Measurements from ENCODE around the gene MINK1.

Gene MINK1

DNA sequence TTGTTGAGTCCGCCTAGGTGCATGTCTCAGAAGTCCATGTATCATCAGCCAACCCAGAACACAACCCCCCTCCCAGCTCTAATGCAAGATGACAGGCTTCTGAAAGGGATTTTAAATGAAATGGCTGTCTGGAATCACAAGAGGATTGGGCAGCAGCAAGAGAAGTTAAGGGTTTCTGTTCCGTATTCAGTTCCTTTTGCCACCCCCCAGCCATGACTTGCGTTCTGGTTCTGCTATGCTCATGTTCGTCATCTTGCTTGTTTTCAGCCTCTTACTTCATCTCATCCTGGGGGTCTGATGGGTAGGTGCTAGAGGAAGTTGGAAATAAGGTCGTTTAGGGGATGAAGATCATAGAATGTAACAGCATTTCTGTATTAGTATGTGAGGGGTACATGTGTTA lies 12.0 kb downstream of the MINK1 start:
- Histone ChIP-seq H3K27me3 (replicated peaks; ENCODE audit: control insufficient read depth, insufficient read depth, low read length, poor library complexity, severe bottlenecking) (no peaks in the 10 kb centered on the region), H3K36me3 (ENCODE audit: control insufficient read depth, insufficient read depth, low read length) (no peaks in the 10 kb centered on the region), H3K4me1 (ENCODE audit: control insufficient read depth, insufficient read depth, low read length, poor library complexity, severe bottlenecking) (peaks cover 10% of the 10 kb centered on the region), H3K27ac (ENCODE audit: insufficient read depth, low read length, poor library complexity, severe bottlenecking) (no peak overlapping the region), H3K4me3 (ENCODE audit: insufficient read depth, low read depth, low read length, poor library complexity, severe bottlenecking) (no peak overlapping the region), H3K9me3 (ENCODE audit: control insufficient read depth, low read length) (no peaks in the 10 kb centered on the region)
- no peak for DNase-seq

DNA sequence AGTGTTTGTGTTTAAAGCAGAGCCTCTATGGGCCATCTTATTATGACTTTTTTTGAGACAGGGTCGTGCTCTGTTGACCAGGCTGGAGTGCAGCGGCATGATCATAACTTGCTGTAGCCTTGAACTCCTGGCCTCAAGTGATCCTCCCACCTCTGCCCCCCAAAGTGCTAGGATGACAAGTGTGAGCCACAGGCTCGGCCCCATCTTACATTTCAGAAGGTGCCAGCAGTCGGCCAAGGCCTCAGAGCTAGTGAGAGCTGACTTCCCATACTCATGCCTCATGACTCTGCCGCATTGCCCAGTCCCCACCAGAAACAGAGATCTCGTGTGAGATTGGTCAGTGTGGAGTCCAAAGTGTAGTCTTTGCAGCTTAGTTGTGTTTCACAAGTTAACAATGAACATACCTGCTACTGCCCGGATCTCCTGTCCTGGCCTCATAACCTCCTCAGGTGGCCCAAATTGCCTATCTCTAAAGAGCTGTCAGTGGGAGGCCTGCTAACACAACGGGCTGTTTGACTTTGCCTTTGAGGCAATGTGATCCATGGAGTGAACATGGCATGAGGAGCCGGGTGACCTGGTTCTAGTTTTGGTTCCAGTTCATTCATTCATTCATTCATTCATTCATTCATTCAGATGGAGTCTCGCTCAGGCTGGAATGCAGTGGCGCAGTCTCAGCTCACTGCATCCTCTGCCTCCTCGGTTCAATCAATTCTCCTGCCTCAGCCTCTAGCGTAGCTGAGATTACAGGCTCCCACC lies 13.7 kb downstream of the MINK1 start:
- H3K36me3 ChIP-seq (ENCODE audit: control insufficient read depth, insufficient read depth, low read length), result no peaks in the 10 kb centered on the region
- H3K9me3 ChIP-seq (ENCODE audit: control insufficient read depth, low read length), result no peaks in the 10 kb centered on the region
- H3K27me3 ChIP-seq (replicated peaks; ENCODE audit: control insufficient read depth, insufficient read depth, low read length, poor library complexity, severe bottlenecking), result no peaks in the 10 kb centered on the region
- H3K4me3 ChIP-seq (ENCODE audit: insufficient read depth, low read depth, low read length, poor library complexity, severe bottlenecking), result no peak overlapping the region
- no peak for DNase-seq
- no peaks in the 10 kb centered on the region for H3K4me1 ChIP-seq (ENCODE audit: control insufficient read depth, insufficient read depth, low read length, poor library complexity, severe bottlenecking)
- no peak overlapping the region for H3K27ac ChIP-seq (ENCODE audit: insufficient read depth, low read length, poor library complexity, severe bottlenecking)

DNA sequence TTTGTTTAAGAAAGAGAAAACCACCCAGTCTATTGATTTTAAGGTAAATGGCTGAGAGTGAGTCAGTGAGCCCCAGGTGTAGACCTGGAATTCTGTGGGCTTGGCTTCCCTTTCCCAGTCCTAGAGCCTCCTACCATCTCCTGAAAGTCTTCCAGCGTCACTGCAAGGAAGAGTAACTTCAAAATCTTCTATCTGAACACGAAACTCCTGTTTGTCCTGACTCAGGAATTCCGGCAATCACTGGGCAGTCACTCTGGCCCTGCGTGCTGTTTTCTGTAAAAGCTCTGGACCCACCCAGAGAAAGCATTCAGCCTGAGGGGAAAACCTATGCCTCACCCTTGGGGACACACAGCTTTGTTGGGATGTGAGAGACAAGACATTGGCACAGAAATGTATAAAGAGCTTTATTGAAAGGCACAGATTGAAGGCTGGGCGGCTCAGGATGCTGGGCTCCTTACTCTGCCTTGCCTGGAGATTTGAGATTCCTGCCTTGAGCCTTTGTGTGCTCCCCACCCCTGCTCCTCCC lies 15.9 kb downstream of the MINK1 start:
- Histone ChIP-seq H3K27me3 (replicated peaks; ENCODE audit: control insufficient read depth, insufficient read depth, low read length, poor library complexity, severe bottlenecking) (no peaks in the 10 kb centered on the region), H3K4me1 (ENCODE audit: control insufficient read depth, insufficient read depth, low read length, poor library complexity, severe bottlenecking) (no peaks in the 10 kb centered on the region), H3K4me3 (ENCODE audit: insufficient read depth, low read depth, low read length, poor library complexity, severe bottlenecking) (no peak overlapping the region), H3K9me3 (ENCODE audit: control insufficient read depth, low read length) (no peaks in the 10 kb centered on the region), H3K27ac (ENCODE audit: insufficient read depth, low read length, poor library complexity, severe bottlenecking) (no peak overlapping the region), H3K36me3 (ENCODE audit: control insufficient read depth, insufficient read depth, low read length) (no peaks in the 10 kb centered on the region)
- no peak for DNase-seq

DNA sequence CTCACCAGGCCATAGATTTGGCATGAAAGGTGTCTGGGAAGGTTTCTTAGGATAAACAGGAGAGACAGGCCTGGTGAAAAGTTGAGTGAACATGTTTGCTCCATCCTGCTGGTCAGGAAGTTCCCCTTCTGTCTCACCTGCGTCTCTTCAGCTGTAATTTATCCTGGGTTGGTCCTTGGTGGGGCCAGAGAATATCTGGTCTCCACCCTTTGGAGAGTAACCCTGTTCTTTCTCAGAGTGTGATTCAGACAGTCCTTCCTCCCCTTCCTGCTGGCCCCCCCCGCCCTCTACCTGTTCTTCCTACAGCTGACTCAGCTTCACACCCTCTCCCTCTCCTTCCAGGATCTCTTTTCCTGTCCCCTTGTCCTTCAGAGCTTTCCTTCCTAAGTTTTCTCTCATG lies 17.1 kb downstream of the MINK1 start:
- Histone ChIP-seq H3K4me3 (ENCODE audit: insufficient read depth, low read depth, low read length, poor library complexity, severe bottlenecking) (no peak overlapping the region), H3K36me3 (ENCODE audit: control insufficient read depth, insufficient read depth, low read length) (peaks cover 6% of the 10 kb centered on the region), H3K9me3 (ENCODE audit: control insufficient read depth, low read length) (no peaks in the 10 kb centered on the region), H3K27me3 (replicated peaks; ENCODE audit: control insufficient read depth, insufficient read depth, low read length, poor library complexity, severe bottlenecking) (no peaks in the 10 kb centered on the region), H3K4me1 (ENCODE audit: control insufficient read depth, insufficient read depth, low read length, poor library complexity, severe bottlenecking) (no peaks in the 10 kb centered on the region), H3K27ac (ENCODE audit: insufficient read depth, low read length, poor library complexity, severe bottlenecking) (no peak overlapping the region)
- no peak for DNase-seq

DNA sequence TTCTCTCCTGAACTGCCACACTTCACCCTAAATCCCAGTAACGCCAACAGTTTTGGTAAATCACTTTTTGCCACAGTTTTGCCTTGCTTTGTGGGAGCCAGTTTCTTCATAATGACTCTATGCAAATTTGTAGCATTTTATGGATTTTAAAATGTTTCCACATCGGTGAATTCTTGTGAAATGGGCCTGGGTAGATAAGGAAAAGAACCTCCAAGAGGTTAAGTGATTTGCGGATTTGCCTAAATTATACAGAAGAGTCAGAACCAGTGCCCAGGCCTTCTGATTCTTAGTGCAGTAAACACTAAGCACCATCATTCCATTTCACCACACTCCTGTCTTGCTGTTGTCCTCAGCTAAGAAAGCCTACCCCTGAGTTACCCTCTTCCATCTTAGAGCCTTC lies 17.9 kb downstream of the MINK1 start:
- DNase-seq, result no peak
- no peak overlapping the region for H3K4me3 ChIP-seq (ENCODE audit: insufficient read depth, low read depth, low read length, poor library complexity, severe bottlenecking)
- no peak overlapping the region for H3K27ac ChIP-seq (ENCODE audit: insufficient read depth, low read length, poor library complexity, severe bottlenecking)
- H3K4me1 ChIP-seq (ENCODE audit: control insufficient read depth, insufficient read depth, low read length, poor library complexity, severe bottlenecking), result no peaks in the 10 kb centered on the region
- no peaks in the 10 kb centered on the region for H3K9me3 ChIP-seq (ENCODE audit: control insufficient read depth, low read length)
- no peaks in the 10 kb centered on the region for H3K27me3 ChIP-seq (replicated peaks; ENCODE audit: control insufficient read depth, insufficient read depth, low read length, poor library complexity, severe bottlenecking)
- peaks cover 6% of the 10 kb centered on the region for H3K36me3 ChIP-seq (ENCODE audit: control insufficient read depth, insufficient read depth, low read length)

DNA sequence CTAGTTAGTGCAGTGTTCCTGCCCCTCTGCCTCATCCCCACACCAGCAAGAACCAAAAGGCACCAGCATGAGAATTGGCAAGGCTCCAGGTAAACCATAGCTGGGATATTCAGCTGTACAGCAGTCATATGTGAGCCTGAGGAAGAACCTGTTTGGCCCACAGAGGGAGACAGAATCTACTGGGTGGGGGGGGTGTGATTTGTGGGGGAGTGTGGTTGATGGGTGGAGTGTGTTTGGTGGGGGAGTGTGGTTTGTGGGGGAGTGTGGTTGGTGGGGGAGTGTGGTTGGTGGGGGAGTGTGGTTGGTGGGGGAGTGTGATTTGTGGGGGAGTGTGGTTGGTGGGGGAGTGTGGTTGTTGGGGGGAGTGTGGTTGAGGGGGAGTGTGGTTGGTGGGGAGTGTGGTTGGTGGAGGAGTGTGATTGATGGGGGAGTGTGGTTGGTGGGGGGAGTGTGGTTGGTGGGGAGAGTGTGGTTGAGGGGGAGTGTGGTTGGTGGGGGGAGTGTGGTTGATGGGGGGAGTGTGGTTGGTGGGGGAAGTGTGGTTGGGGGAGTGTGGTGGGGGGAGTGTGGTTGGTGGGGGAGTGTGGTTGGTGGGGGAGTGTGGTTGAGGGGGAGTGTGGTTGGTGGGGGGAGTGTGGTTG lies 19.5 kb downstream of the MINK1 start:
- H3K4me3 ChIP-seq (ENCODE audit: insufficient read depth, low read depth, low read length, poor library complexity, severe bottlenecking), result no peak overlapping the region
- no peaks in the 10 kb centered on the region for H3K4me1 ChIP-seq (ENCODE audit: control insufficient read depth, insufficient read depth, low read length, poor library complexity, severe bottlenecking)
- DNase-seq, result peak in 2 of 3 donors; percentile 28 to 30
- no peaks in the 10 kb centered on the region for H3K9me3 ChIP-seq (ENCODE audit: control insufficient read depth, low read length)
- H3K36me3 ChIP-seq (ENCODE audit: control insufficient read depth, insufficient read depth, low read length), result peaks cover 10% of the 10 kb centered on the region
- H3K27ac ChIP-seq (ENCODE audit: insufficient read depth, low read length, poor library complexity, severe bottlenecking), result no peak overlapping the region
- no peaks in the 10 kb centered on the region for H3K27me3 ChIP-seq (replicated peaks; ENCODE audit: control insufficient read depth, insufficient read depth, low read length, poor library complexity, severe bottlenecking)

DNA sequence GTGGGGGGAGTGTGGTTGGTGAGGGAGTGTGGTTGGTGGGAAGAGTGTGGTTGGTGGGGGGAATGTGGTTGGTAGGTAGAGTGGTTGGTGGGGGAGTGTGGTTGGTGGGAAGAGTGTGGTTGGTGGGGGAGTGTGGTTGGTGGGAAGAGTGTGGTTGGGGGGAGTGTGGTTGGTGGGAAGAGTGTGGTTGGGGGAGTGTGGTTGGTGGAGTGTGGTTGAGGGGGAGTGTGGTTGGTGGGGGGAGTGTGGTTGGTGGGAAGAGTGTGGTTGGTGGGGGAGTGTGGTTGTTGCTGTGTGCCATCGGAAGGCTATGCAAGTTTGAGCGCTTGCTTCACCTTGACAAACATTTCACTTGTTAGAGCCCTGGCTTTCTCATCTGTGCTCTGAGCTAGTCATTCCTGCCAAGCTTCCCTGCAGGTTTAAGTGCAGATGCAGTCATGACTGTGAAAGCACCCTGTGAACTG lies 20.1 kb downstream of the MINK1 start:
- DNase-seq, result peak in 1 of 3 donors; percentile 7
- no peak overlapping the region for H3K4me3 ChIP-seq (ENCODE audit: insufficient read depth, low read depth, low read length, poor library complexity, severe bottlenecking)
- H3K27ac ChIP-seq (ENCODE audit: insufficient read depth, low read length, poor library complexity, severe bottlenecking), result no peak overlapping the region
- H3K4me1 ChIP-seq (ENCODE audit: control insufficient read depth, insufficient read depth, low read length, poor library complexity, severe bottlenecking), result no peaks in the 10 kb centered on the region
- no peaks in the 10 kb centered on the region for H3K27me3 ChIP-seq (replicated peaks; ENCODE audit: control insufficient read depth, insufficient read depth, low read length, poor library complexity, severe bottlenecking)
- H3K36me3 ChIP-seq (ENCODE audit: control insufficient read depth, insufficient read depth, low read length), result peaks cover 10% of the 10 kb centered on the region
- no peaks in the 10 kb centered on the region for H3K9me3 ChIP-seq (ENCODE audit: control insufficient read depth, low read length)

DNA sequence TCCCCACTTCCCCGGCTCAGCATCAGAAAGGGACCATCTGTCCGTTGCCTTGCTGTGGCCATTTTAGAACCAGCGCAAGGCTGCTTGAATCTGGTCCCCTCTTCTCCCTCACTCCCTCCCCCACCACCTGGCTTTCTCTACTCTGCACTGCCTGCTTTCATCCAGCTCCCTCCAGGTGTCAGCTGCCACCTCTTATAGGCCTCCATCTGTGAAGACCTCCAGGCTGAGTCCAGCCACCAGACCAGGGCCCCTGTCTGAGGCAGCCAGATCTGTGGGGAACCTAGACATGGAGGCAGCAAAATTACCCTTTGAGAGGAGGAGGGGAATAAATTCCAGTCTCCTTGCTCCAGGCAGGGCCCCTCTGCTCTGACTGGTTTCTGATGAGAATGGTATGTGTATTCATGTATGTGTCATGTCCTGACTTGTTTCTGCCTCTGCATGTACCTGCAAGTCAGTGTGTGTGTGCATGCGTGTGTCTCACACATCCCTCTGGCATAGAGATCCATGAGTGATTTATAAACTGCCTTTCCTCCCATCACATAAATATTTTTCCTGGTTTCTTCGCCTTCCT lies 21.1 kb downstream of the MINK1 start:
- no peak for DNase-seq
- Histone ChIP-seq H3K27me3 (replicated peaks; ENCODE audit: control insufficient read depth, insufficient read depth, low read length, poor library complexity, severe bottlenecking) (no peaks in the 10 kb centered on the region), H3K4me3 (ENCODE audit: insufficient read depth, low read depth, low read length, poor library complexity, severe bottlenecking) (no peak overlapping the region), H3K27ac (ENCODE audit: insufficient read depth, low read length, poor library complexity, severe bottlenecking) (no peak overlapping the region), H3K9me3 (ENCODE audit: control insufficient read depth, low read length) (no peaks in the 10 kb centered on the region), H3K4me1 (ENCODE audit: control insufficient read depth, insufficient read depth, low read length, poor library complexity, severe bottlenecking) (no peaks in the 10 kb centered on the region), H3K36me3 (ENCODE audit: control insufficient read depth, insufficient read depth, low read length) (peaks cover 12% of the 10 kb centered on the region)

DNA sequence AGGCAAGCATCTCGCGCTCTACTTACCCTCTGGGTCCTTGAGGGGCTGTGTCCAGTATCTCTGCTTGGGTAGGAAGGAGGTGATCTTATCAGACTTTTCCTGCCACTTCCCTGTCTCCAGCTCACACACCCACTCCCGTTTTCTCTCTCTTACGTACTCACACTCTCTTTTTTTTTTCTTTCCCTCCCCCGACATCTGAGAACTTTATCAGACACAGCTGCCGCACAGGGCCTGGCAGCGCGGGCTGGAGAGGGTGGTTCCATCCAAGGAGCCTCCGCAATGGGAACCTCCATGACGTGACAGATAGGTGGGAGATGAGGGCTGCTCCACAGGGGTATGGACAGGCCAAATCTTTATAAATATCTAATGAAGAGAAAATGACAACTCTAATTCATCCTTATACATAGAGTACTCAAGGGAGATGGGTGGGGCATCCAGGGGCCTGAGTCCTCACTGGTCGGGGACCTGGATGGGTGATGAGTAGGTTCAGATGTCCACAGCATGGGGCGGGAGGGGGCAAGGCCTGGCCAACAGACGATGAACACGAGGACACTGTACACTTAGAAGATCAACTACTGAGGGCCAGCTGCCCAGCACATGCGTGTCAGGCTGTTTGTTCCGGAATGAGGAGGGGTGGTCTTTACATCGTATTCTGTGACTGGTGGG lies 23.3 kb downstream of the MINK1 start:
- Histone ChIP-seq H3K4me1 (ENCODE audit: control insufficient read depth, insufficient read depth, low read length, poor library complexity, severe bottlenecking) (no peaks in the 10 kb centered on the region), H3K9me3 (ENCODE audit: control insufficient read depth, low read length) (no peaks in the 10 kb centered on the region), H3K27me3 (replicated peaks; ENCODE audit: control insufficient read depth, insufficient read depth, low read length, poor library complexity, severe bottlenecking) (no peaks in the 10 kb centered on the region), H3K36me3 (ENCODE audit: control insufficient read depth, insufficient read depth, low read length) (peaks cover 18% of the 10 kb centered on the region), H3K27ac (ENCODE audit: insufficient read depth, low read length, poor library complexity, severe bottlenecking) (no peak overlapping the region), H3K4me3 (ENCODE audit: insufficient read depth, low read depth, low read length, poor library complexity, severe bottlenecking) (no peak overlapping the region)
- no peak for DNase-seq

All from effector memory CD4-positive, alpha-beta T cell (primary cell).